H9 (cell line): Measurements from ENCODE around the gene LEPROT. TPM values are rescaled to one million over a fixed set of nuclear protein-coding genes. Genes with fewer than 3 reads are reported as not detected.

Source experiments
- DNase-seq: peaks from one replicate; pipeline ENCODE4 v3.0.0-alpha.2; 2017
- H2AFZ ChIP-seq: one replicate; pipeline ENCODE4 v1.6.1; 2013; ENCODE audit warnings: mild to moderate bottlenecking, low read length, control low read depth, moderate library complexity
- H2AK5ac ChIP-seq: 2 replicates; pipeline ENCODE4 v1.6.1; 2013; ENCODE audit warnings: low read length, control low read depth, mixed read lengths; ENCODE audit not compliant: insufficient read length
- H2BK120ac ChIP-seq: one replicate; pipeline ENCODE4 v1.6.1; 2013; ENCODE audit warnings: low read depth, mild to moderate bottlenecking, low read length, control low read depth, inconsistent platforms; ENCODE audit not compliant: poor library complexity, severe bottlenecking
- H2BK12ac ChIP-seq: 2 replicates; pipeline ENCODE4 v1.6.1; 2013; ENCODE audit warnings: low read length, control low read depth, mixed read lengths, low read depth; ENCODE audit not compliant: insufficient read length
- H2BK15ac ChIP-seq: 2 replicates; pipeline ENCODE4 v1.6.1; 2013; ENCODE audit warnings: low read depth, low read length, control low read depth
- H2BK20ac ChIP-seq: one replicate; pipeline ENCODE4 v1.6.1; 2013; ENCODE audit warnings: low read depth, mild to moderate bottlenecking, low read length, control low read depth, inconsistent platforms; ENCODE audit not compliant: poor library complexity, severe bottlenecking
- H2BK5ac ChIP-seq: 2 replicates; pipeline ENCODE4 v1.6.1; 2013; ENCODE audit warnings: low read length, control low read depth, mixed read lengths; ENCODE audit not compliant: insufficient read length
- H3K14ac ChIP-seq: 2 replicates; pipeline ENCODE4 v1.6.1; 2013; ENCODE audit warnings: low read length, control low read depth; ENCODE audit not compliant: insufficient read depth
- H3K18ac ChIP-seq: 2 replicates; pipeline ENCODE4 v1.6.1; 2013; ENCODE audit warnings: low read depth, mild to moderate bottlenecking, mixed read lengths, low read length, control low read depth; ENCODE audit not compliant: insufficient read length
- H3K23ac ChIP-seq: 2 replicates; pipeline ENCODE4 v1.6.1; 2013; ENCODE audit warnings: low read length, control low read depth, mixed read lengths, low read depth; ENCODE audit not compliant: insufficient read length
- H3K23me2 ChIP-seq: 2 replicates; pipeline ENCODE4 v1.6.1; 2013; ENCODE audit warnings: low read depth, mild to moderate bottlenecking, mixed read lengths, low read length, control low read depth; ENCODE audit not compliant: insufficient read length, poor library complexity, severe bottlenecking
- H3K27ac ChIP-seq: 2 replicates; pipeline ENCODE4 v1.5.1; 2013; ENCODE audit warnings: low read length, control low read depth, mixed read lengths, low read depth; ENCODE audit not compliant: insufficient read length
- H3K27me3 ChIP-seq: 2 replicates; pipeline ENCODE4 v1.6.1; 2013; ENCODE audit warnings: low read length, control low read depth, inconsistent platforms; ENCODE audit not compliant: insufficient read depth
- H3K4ac ChIP-seq: 2 replicates; pipeline ENCODE4 v1.6.1; 2013; ENCODE audit warnings: low read depth, mild to moderate bottlenecking, control low read depth, inconsistent platforms, low read length, moderate library complexity
- H3K4me1 ChIP-seq: 2 replicates; pipeline ENCODE4 v1.6.1; 2013; ENCODE audit warnings: low read length, control low read depth, inconsistent platforms; ENCODE audit not compliant: insufficient read depth
- H3K4me2 ChIP-seq: 2 replicates; pipeline ENCODE4 v1.6.1; 2013; ENCODE audit warnings: low read length, control low read depth, mixed read lengths; ENCODE audit not compliant: insufficient read length, insufficient read depth
- H3K56ac ChIP-seq: 2 replicates; pipeline ENCODE4 v1.6.1; 2013; ENCODE audit warnings: low read depth, mild to moderate bottlenecking, mixed read lengths, low read length, control low read depth; ENCODE audit not compliant: insufficient read length
- H3K79me1 ChIP-seq: 2 replicates; pipeline ENCODE4 v1.6.1; 2013; ENCODE audit warnings: low read depth, mild to moderate bottlenecking, moderate library complexity, low read length, control low read depth, inconsistent platforms; ENCODE audit not compliant: insufficient read depth, poor library complexity, severe bottlenecking
- H3K79me2 ChIP-seq: 2 replicates; pipeline ENCODE4 v1.6.1; 2013; ENCODE audit warnings: low read length, control low read depth, inconsistent platforms; ENCODE audit not compliant: insufficient read depth
- H3K9ac ChIP-seq: 2 replicates; pipeline ENCODE4 v1.6.1; 2013; ENCODE audit warnings: low read length, control low read depth, mixed read lengths; ENCODE audit not compliant: insufficient read length; ENCODE audit errors: extremely low read depth
- H3K9me3 ChIP-seq: one replicate; pipeline ENCODE4 v1.6.1; 2013; ENCODE audit warnings: low read depth, low read length, inconsistent platforms; ENCODE audit not compliant: control insufficient read depth
- H3T11ph ChIP-seq: one replicate; pipeline ENCODE4 v1.6.1; 2013; ENCODE audit warnings: mild to moderate bottlenecking, low read length, control low read depth, inconsistent platforms
- H4K20me1 ChIP-seq: one replicate; pipeline ENCODE4 v1.6.1; 2013; ENCODE audit not compliant: control insufficient read depth, insufficient read length, insufficient read depth
- H4K5ac ChIP-seq: 2 replicates; pipeline ENCODE4 v1.6.1; 2013; ENCODE audit warnings: low read depth, mild to moderate bottlenecking, mixed read lengths, low read length, control low read depth; ENCODE audit not compliant: insufficient read length
- H4K8ac ChIP-seq: replicated peaks from 2 replicates; pipeline ENCODE4 v1.6.1; 2013; ENCODE audit warnings: low read length, control low read depth, mixed read lengths, low read depth; ENCODE audit not compliant: insufficient read length
- H4K91ac ChIP-seq: 2 replicates; pipeline ENCODE4 v1.6.1; 2013; ENCODE audit warnings: low read depth, mild to moderate bottlenecking, moderate library complexity, mixed read lengths, low read length, control low read depth; ENCODE audit not compliant: insufficient read length
- H3K27ac Mint-ChIP-seq, 3 experiments: 2 replicates in 2 of 3; 3 replicates in 1 of 3; pipeline ENCODE4 v1.8.0; 2020 to 2021; ENCODE audit warnings: mixed read lengths in 3 of 3, mild to moderate bottlenecking in 1 of 3, moderate library complexity in 1 of 3
- H3K27me3 Mint-ChIP-seq: 2 replicates; pipeline ENCODE4 v1.8.0; 2021; ENCODE audit warnings: low read depth, mild to moderate bottlenecking, moderate library complexity, mixed read lengths
- H3K36me3 Mint-ChIP-seq, 3 experiments: 2 replicates in 2 of 3; 3 replicates in 1 of 3; pipeline ENCODE4 v1.8.0; 2020 to 2021; ENCODE audit warnings: low read depth in 3 of 3, mixed read lengths in 3 of 3; ENCODE audit not compliant: insufficient read depth in 1 of 3
- H3K4me1 Mint-ChIP-seq, 2 experiments: 2 replicates each; pipeline ENCODE4 v1.8.0; 2020; ENCODE audit warnings: mixed read lengths in 2 of 2
- H3K4me3 Mint-ChIP-seq, 2 experiments: 2 replicates in 1 of 2; 3 replicates in 1 of 2; pipeline ENCODE4 v1.8.0; 2020 to 2021; ENCODE audit warnings: mild to moderate bottlenecking in 2 of 2, mixed read lengths in 2 of 2, moderate library complexity in 1 of 2
- H3K9me3 Mint-ChIP-seq, 2 experiments: 2 replicates in 1 of 2; 3 replicates in 1 of 2; pipeline ENCODE4 v1.8.0; 2020; ENCODE audit warnings: mild to moderate bottlenecking in 2 of 2, mixed read lengths in 2 of 2, moderate library complexity in 1 of 2
- CTCF ChIP-seq: fragments of 200-600 bp; sonication (generic); conservative IDR thresholded peaks from 3 replicates; pipeline ENCODE4 v1.8.0; 2021; ENCODE audit warnings: antibody characterized with exemption, mild to moderate bottlenecking
- WGBS: extraction: QIAGEN DNeasy Blood & Tissue Kit; methylation state at CpG from one replicate; pipeline ENCODE4 v1.1.7; 2013; ENCODE audit warnings: missing lambda C conversion rate, low lambda C conversion rate, mixed read lengths; ENCODE audit not compliant: insufficient read length; ENCODE audit errors: extremely low coverage; 5-methylcytosine and 5-hydroxymethylcytosine counted together
- total RNA-seq: library from RNA; stranded (reverse); gene quantifications from 2 replicates; pipeline ENCODE4 v1.2.1, GENCODE V29; 2021

Gene LEPROT
- total RNA-seq, 1 experiment from 2014 or later, result 32.6 TPM

DNA sequence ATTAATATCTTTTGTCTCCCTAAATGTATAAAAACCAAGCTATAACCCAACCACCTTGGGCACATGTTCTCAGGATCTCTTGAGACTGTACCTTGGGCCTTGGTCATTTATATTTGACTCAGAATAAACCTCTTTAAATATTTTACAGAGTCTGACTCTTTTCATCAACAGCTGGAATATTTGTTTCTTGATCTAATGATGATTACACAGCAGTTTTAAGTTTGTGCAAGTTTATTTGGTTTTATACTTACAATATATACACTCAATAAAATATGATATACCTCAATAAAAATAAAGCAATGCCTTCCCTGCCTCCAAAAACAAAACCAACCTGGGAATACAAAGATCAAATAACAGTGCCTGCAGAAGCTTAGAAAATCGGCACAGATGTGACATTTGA, 22.0 kb downstream of the LEPROT start:
- WGBS, result no CpG with 5 or more reads among the region's 1 CpG
- H3K79me1 ChIP-seq, result no peaks in the 10 kb centered on the region

More for the DNA sequence above, 22.0 kb downstream of the LEPROT start:
- Histone ChIP-seq H3K23me2 (no peaks in the 10 kb centered on the region), H3K27me3 (no peaks in the 10 kb centered on the region), H3K9me3 (no peaks in the 10 kb centered on the region), H3K14ac (no peak overlapping the region), H3K27ac (no peak overlapping the region), H2BK120ac (no peak overlapping the region), H2BK5ac (no peak overlapping the region), H3K4me2 (no peak overlapping the region), H3K4me1 (peaks cover 5% of the 10 kb centered on the region; the same call in 1 of the 2 replicates), H3K79me2 (no peaks in the 10 kb centered on the region), H3K56ac (no peak overlapping the region), H2AFZ (no peak overlapping the region), H4K8ac (no peak overlapping the region), H4K20me1 (no peaks in the 10 kb centered on the region), H4K91ac (no peak overlapping the region), H2BK12ac (no peak overlapping the region), H2BK15ac (no peak overlapping the region), H3K23ac (no peak overlapping the region), H2BK20ac (no peak overlapping the region), H4K5ac (no peak overlapping the region), H3K18ac (no peak overlapping the region), H3K9ac (no peak overlapping the region), H3T11ph (no peak overlapping the region), H2AK5ac (no peak overlapping the region), H3K4ac (no peak overlapping the region)
- Mint-ChIP-seq H3K27me3 (0 out of 2 replicates have a peak, but pooled peaks cover 2% of the 10 kb centered on the region), H3K4me3 (no peak overlapping the region), H3K27ac (no peak overlapping the region; a peak in 1 of 7 replicates), H3K9me3 (peaks cover 12% of the 10 kb centered on the region in 2 experiments), H3K36me3 (peaks cover 0 to 20% (median 7%) of the 10 kb centered on the region in 3 experiments; a peak in 4 of 7 replicates), H3K4me1 (peaks cover 40 to 43% of the 10 kb centered on the region in 2 experiments)
- DNase-seq, result no peak
- TF ChIP-seq CTCF, result no peak
